HCT116 (cell line): ENCODE data around the gene MAP3K3. TPM values are rescaled to one million over a fixed set of nuclear protein-coding genes. Genes with fewer than 3 reads are reported as not detected.

Experiments used
- ATAC-seq: fragments of 200-7000 bp; cut with Tn5 transposase; 2 replicates; pipeline ENCODE4 v1.9.1; 2020; ENCODE audit warnings: mild to moderate bottlenecking, moderate library complexity
- BruUV-seq: library from RNA; stranded (reverse); fragments of 400-500 nt; replicated peaks from 2 replicates; lab custom pipeline; 2021; lab: Mats Ljungman, UMichigan
- CTCF ChIA-PET: fragments of 300-600 bp; sonication (Branson Sonifier 250); formaldehyde crosslinking; loops from one replicate; lab custom pipeline; 2021; ENCODE audit warnings: antibody characterized with exemption; lab: Charles Lee
- POLR2A ChIA-PET: fragments of 300-600, 350-600 bp; sonication (Branson Sonifier 250); formaldehyde crosslinking; loops from one replicate; lab custom pipeline; 2021; ENCODE audit warnings: antibody characterized with exemption; lab: Charles Lee
- RAD21 ChIA-PET, 2 experiments: fragments of 300-600 bp; sonication (Branson Sonifier 250); formaldehyde crosslinking; loops; one replicate each; lab custom pipeline; 2023; ENCODE audit warnings: low total read pairs in 2 of 2; ENCODE audit not compliant: uncharacterized antibody in 2 of 2, unreplicated experiment in 2 of 2, low non-redundant PET in 1 of 2; lab: Charles Lee
- DNase-seq: peaks from one replicate; pipeline ENCODE4 v3.0.0-alpha.2; 2010; ENCODE audit warnings: low read depth, low spot score
- H2AFZ ChIP-seq: fragments of 200-600 bp; shearing (Covaris generic), sonication (generic); 2 replicates; pipeline ENCODE4 v1.6.1; 2017; ENCODE audit warnings: low read depth, mixed run types, mixed read lengths, antibody characterized with exemption, low read length; ENCODE audit not compliant: poor library complexity, severe bottlenecking
- H3K27ac ChIP-seq: 2 replicates; pipeline ENCODE4 v1.5.1; 2012; ENCODE audit warnings: low read depth, low read length
- H3K27me3 ChIP-seq: fragments of 200-600 bp; sonication (generic); 2 replicates; pipeline ENCODE4 v1.6.1; 2016; ENCODE audit warnings: mixed run types, low read length, mixed read lengths; ENCODE audit not compliant: insufficient read depth
- H3K36me3 ChIP-seq, 2 experiments: fragments of 200-500 bp in 1 of 2; fragments of 200-600 bp in 1 of 2; sonication (Bioruptor generic) in 1 of 2; sonication (generic) in 1 of 2; 2 replicates each; pipeline versions ENCODE4 v1.5.1 to v1.6.1; 2014 to 2016; ENCODE audit warnings: low read length in 2 of 2, inconsistent platforms in 1 of 2, mixed read lengths in 1 of 2, mixed run types in 1 of 2; ENCODE audit not compliant: insufficient read depth in 2 of 2, control insufficient read depth in 1 of 2
- H3K4me1 ChIP-seq, 2 experiments: fragments of 200-600 bp in 1 of 2; sonication (generic) in 1 of 2; 2 replicates each; pipeline versions ENCODE4 v1.5.1 to v1.6.1; 2012 to 2017; ENCODE audit warnings: low read length in 2 of 2, inconsistent platforms in 1 of 2, mild to moderate bottlenecking in 1 of 2, mixed read lengths in 1 of 2, mixed run types in 1 of 2, moderate library complexity in 1 of 2; ENCODE audit not compliant: insufficient read depth in 2 of 2, control insufficient read depth in 1 of 2
- H3K4me2 ChIP-seq: fragments of 200-600 bp; sonication (generic); 2 replicates; pipeline ENCODE4 v1.6.1; 2017; ENCODE audit warnings: mixed run types, low read length, mixed read lengths
- H3K4me3 ChIP-seq, 2 experiments: fragments of 200-600 bp in 1 of 2; sonication (generic) in 1 of 2; replicated peaks in 1 of 2; 2 replicates each; pipeline ENCODE4 v1.5.1; 2011 to 2016; ENCODE audit warnings: low read length in 2 of 2, control low read depth in 1 of 2, low read depth in 1 of 2, mild to moderate bottlenecking in 1 of 2, mixed read lengths in 1 of 2, mixed run types in 1 of 2
- H3K79me2 ChIP-seq: fragments of 200-600 bp; sonication (generic); 2 replicates; pipeline ENCODE4 v1.6.1; 2017; ENCODE audit warnings: mild to moderate bottlenecking, mixed run types, low read length, moderate library complexity, mixed read lengths; ENCODE audit not compliant: insufficient read depth
- H3K9ac ChIP-seq: fragments of 200-600 bp; sonication (generic); 2 replicates; pipeline ENCODE4 v1.6.1; 2016; ENCODE audit warnings: low read length, mixed read lengths
- H3K9me2 ChIP-seq: fragments of 200-600 bp; sonication (generic), shearing (Covaris generic); 2 replicates; pipeline ENCODE4 v1.6.1; 2017; ENCODE audit warnings: mixed run types, mild to moderate bottlenecking, moderate library complexity; ENCODE audit not compliant: insufficient read depth
- H3K9me3 ChIP-seq, 2 experiments: fragments of 200-500 bp in 1 of 2; fragments of 200-600 bp in 1 of 2; sonication (Bioruptor generic) in 1 of 2; sonication (generic) in 1 of 2; 2 replicates each; pipeline ENCODE4 v1.6.1; 2014 to 2017; ENCODE audit warnings: low read length in 2 of 2, mixed read lengths in 2 of 2, inconsistent platforms in 1 of 2, low read depth in 1 of 2, mild to moderate bottlenecking in 1 of 2, mixed run types in 1 of 2, moderate library complexity in 1 of 2; ENCODE audit not compliant: control insufficient read depth in 1 of 2, insufficient read depth in 1 of 2
- H4K20me1 ChIP-seq: fragments of 200-600 bp; sonication (generic), shearing (Covaris generic); 2 replicates; pipeline ENCODE4 v1.6.1; 2017; ENCODE audit warnings: mixed run types, mild to moderate bottlenecking, moderate library complexity; ENCODE audit not compliant: insufficient read depth
- CBX3 ChIP-seq: IDR thresholded peaks from 2 replicates; pipeline ENCODE4 v1.6.1; 2012; ENCODE audit warnings: low read depth
- CEBPB ChIP-seq: IDR thresholded peaks from 2 replicates; pipeline ENCODE4 v1.6.1; 2012; ENCODE audit warnings: low read depth
- EGR1 ChIP-seq: IDR thresholded peaks from 2 replicates; pipeline ENCODE4 v1.6.1; 2012; ENCODE audit warnings: low read depth
- EZH2 ChIP-seq: fragments of 200-600 bp; sonication (generic); IDR thresholded peaks from 2 replicates; pipeline ENCODE4 v1.6.1; 2017; ENCODE audit warnings: antibody characterized with exemption, mixed run types
- POLR2AphosphoS5 ChIP-seq: IDR thresholded peaks from 2 replicates; pipeline ENCODE4 v1.6.1; 2011; ENCODE audit warnings: mild to moderate bottlenecking, low read depth, low read length, moderate library complexity
- SIN3A ChIP-seq: IDR thresholded peaks from 2 replicates; pipeline ENCODE4 v1.6.1; 2012; ENCODE audit warnings: low read depth
- SP1 ChIP-seq: IDR thresholded peaks from 2 replicates; pipeline ENCODE4 v1.6.1; 2012; ENCODE audit warnings: low read depth
- SRF ChIP-seq: IDR thresholded peaks from 2 replicates; pipeline ENCODE4 v1.6.1; 2012; ENCODE audit warnings: low read depth
- ZNF274 ChIP-seq: fragments of 200-500 bp; sonication (Bioruptor generic); IDR thresholded peaks from 2 replicates; pipeline ENCODE4 v1.6.1; 2014; ENCODE audit warnings: mild to moderate bottlenecking, low read depth, low read length, inconsistent platforms
- intact Hi-C: fragments of 100-400 bp; cut with micrococcal nuclease; formaldehyde crosslinking; loops from 2 replicates; pipeline ENCODE4 v1.10.0; 2022
- total RNA-seq: library from RNA; stranded (reverse); gene quantifications from one replicate; pipeline ENCODE4 v1.2.1, GENCODE V29; 2021; ENCODE audit not compliant: unreplicated experiment

Gene MAP3K3
- total RNA-seq, 1 experiment from 2014 or later = 18.5 TPM

DNA sequence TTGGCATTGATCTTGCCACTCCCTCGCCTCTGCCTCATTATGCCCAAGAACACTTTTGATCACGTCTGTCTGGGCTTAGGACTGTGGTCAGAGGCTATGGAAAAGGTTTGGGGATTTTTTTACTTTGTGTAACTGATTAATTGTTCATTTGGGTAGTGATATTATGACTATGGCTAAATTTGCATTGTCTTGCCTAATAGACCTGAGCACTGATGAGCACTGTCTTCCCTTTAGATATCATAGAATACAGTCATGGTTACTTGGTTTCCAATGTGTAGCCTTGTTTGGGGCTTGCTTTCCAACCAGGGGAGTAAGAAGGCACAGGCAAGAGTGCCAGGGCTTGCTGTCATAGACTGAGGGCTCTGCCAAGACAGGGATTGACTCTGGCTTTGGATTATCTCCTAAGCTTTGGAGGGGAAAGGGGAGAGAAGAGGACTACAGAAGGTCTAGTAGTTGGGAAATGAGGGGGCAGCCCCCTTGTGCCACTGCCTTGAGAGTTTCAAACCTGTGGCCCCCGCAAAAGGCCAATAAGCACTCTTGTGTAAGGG, 64.0 kb downstream of the MAP3K3 start:
- H3K9me2 ChIP-seq = no peaks in the 10 kb centered on the region
- H3K9ac ChIP-seq = no peak overlapping the region
- BruUV-seq = no TSS peak
- CTCF ChIA-PET = interaction anchor here (0.6 kb wide), 1 partner anchor 9 kb away, joined by 3 read pairs; no protein-coding TSS in a partner anchor
- no peaks in the 10 kb centered on the region for H4K20me1 ChIP-seq
- POLR2A ChIA-PET = no interaction called here
- H3K27me3 ChIP-seq = no peaks in the 10 kb centered on the region
- no peaks in the 10 kb centered on the region for H3K79me2 ChIP-seq
- H3K36me3 ChIP-seq = peaks cover 3 to 5% of the 10 kb centered on the region in 2 experiments; a peak in 2 of 4 replicates
- DNase-seq = no peak
- H3K4me3 ChIP-seq = no peak overlapping the region
- H3K9me3 ChIP-seq = no peaks in the 10 kb centered on the region
- RAD21 ChIA-PET = no interaction called here
- TF ChIP-seq POLR2AphosphoS5 (no peak), CEBPB (no peak), ZNF274 (no peak)
- no peak overlapping the region for H3K27ac ChIP-seq
- ATAC-seq = no peak
- H2AFZ ChIP-seq = no peak overlapping the region
- H3K4me2 ChIP-seq = no peak overlapping the region
- no peaks in the 10 kb centered on the region for H3K4me1 ChIP-seq
- intact Hi-C loops = no loop called here

DNA sequence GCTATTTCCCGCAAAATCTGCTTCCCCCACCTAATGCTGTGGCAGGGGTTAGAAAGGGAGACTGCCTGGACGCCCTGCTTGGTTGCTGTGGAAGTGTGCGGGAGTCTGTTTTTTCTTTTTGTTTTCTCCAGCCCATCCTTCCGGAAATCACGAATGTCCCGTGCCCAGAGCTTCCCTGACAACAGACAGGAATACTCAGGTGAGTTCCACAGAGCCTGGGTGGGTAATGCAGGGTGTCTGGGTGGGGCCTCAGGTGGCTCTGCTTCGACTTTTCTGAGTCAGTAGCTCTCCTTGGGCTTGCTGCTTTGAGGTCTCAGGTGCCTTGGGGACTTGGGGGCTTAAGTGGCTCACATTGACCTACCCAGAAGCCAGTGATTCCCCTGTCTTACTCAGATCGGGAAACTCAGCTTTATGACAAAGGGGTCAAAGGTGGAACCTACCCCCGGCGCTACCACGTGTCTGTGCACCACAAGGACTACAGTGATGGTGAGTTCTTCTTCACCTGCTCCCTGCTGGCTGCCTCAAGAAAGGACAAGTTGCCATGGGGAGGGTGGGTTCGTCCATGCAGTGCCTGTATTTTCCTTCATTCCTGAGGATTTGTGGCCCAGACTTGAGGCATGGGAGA, 66.3 kb downstream of the MAP3K3 start:
- Histone ChIP-seq H3K9me2 (no peaks in the 10 kb centered on the region), H3K9ac (no peak overlapping the region), H4K20me1 (no peaks in the 10 kb centered on the region), H3K4me1 (no peaks in the 10 kb centered on the region), H3K4me3 (no peak overlapping the region), H2AFZ (no peak overlapping the region), H3K4me2 (no peak overlapping the region), H3K79me2 (no peaks in the 10 kb centered on the region), H3K9me3 (no peaks in the 10 kb centered on the region), H3K27ac (no peak overlapping the region), H3K27me3 (no peaks in the 10 kb centered on the region), H3K36me3 (peaks cover 3 to 5% of the 10 kb centered on the region in 2 experiments; a peak in 2 of 4 replicates)
- RAD21 ChIA-PET = no interaction called here
- BruUV-seq = no TSS peak
- CTCF ChIA-PET = no interaction called here
- DNase-seq = no peak
- TF ChIP-seq SP1 = no peak
- TF ChIP-seq CBX3 = no peak
- TF ChIP-seq ZNF274 = no peak
- TF ChIP-seq EZH2 = no peak
- TF ChIP-seq SIN3A = no peak
- no peak for TF ChIP-seq SRF
- TF ChIP-seq EGR1 = no peak
- intact Hi-C loops = no loop called here
- POLR2A ChIA-PET = interaction anchor here (1.5 kb wide), 1 partner anchor 66 kb away, joined by 3 read pairs; the partner anchor contains the start of gene MAP3K3
- ATAC-seq = no peak
